ENCODE measurements around the gene ANGEL2.

DNA sequence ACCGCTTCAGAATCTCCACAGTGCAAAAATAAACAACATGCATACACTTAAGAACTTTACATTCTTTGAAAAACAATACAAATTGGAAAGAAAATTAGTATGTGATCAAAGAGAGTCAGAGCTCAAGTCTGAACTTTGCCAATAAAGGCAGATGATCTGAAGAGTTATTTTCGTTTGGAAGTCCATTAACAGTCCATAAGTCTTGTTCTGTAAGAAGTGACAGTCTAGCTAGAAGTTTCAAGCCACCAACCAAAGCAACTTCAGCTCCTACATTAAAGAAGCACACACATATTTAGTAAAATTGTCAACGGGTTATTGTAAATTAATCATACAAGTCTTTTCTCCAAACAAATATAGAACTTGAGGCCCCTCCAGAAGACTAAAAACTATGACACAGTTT is 20.7 kb downstream of the ANGEL2 start:
- no peak for TF ChIP-seq CTCF (IDR thresholded peaks at IDR 0.05)
- no peak for TF ChIP-seq POLR2A (IDR thresholded peaks at IDR 0.05)

All from uterus (tissue), 2 donors.